NCI-H2196 treated with DMSO at 0.1 percent for 48 hours (cell line): ENCODE results near the gene IFRD2.

Experiments
- DNase-seq: peaks from one replicate; lab custom pipeline; 2025; ENCODE audit not compliant: unreplicated experiment; lab: John Stamatoyannopoulos, UW

Gene IFRD2

GRCh38 chr3:50302095-50303012 lies 10.1 kb upstream of the IFRD2 start:
- no peak for DNase-seq

- DNase-seq: no peak
Observed at GRCh38 chr3:50300681-50301254, 8.5 kb upstream of the IFRD2 start.

GRCh38 chr3:50299929-50300680 lies 7.9 kb upstream of the IFRD2 start:
- DNase-seq: no peak

- DNase-seq: no peak
Observed at GRCh38 chr3:50299638-50299928, 7.4 kb upstream of the IFRD2 start.

- DNase-seq: peak; percentile 80
Observed at GRCh38 chr3:50298836-50299637, 6.8 kb upstream of the IFRD2 start, which contains the start of the genes HYAL3 and NAA80. Gene HYAL3 (minus strand): TSS chr3:50299405. CDS start chr3:50295602, 3,803 bp downstream. Gene NAA80 (minus strand): TSS chr3:50299405. CDS start chr3:50297463, 1,942 bp downstream.

GRCh38 chr3:50297896-50298725 lies 5.9 kb upstream of the IFRD2 start:
- no peak for DNase-seq

GRCh38 chr3:50297384-50297775 lies 5.2 kb upstream of the IFRD2 start:
- no peak for DNase-seq

GRCh38 chr3:50296721-50297383 lies 4.6 kb upstream of the IFRD2 start:
- no peak for DNase-seq

GRCh38 chr3:50295553-50296431 lies 3.6 kb upstream of the IFRD2 start:
- DNase-seq: no peak

- DNase-seq: no peak
Observed at GRCh38 chr3:50294492-50295403, 2.5 kb upstream of the IFRD2 start.

GRCh38 chr3:50294089-50294488 lies 1.9 kb upstream of the IFRD2 start:
- DNase-seq: no peak

GRCh38 chr3:50293079-50293801 lies 1.0 kb upstream of the IFRD2 start:
- DNase-seq: no peak

- DNase-seq: no peak
Observed at GRCh38 chr3:50290161-50290641, 2.0 kb downstream of the IFRD2 start.

GRCh38 chr3:50289130-50289529 lies 3.1 kb downstream of the IFRD2 start:
- DNase-seq: no peak

GRCh38 chr3:50288387-50289007 lies 3.7 kb downstream of the IFRD2 start:
- DNase-seq: no peak

- no peak for DNase-seq
Observed at GRCh38 chr3:50287262-50287661, 5.0 kb downstream of the IFRD2 start.
